Effector memory CD4-positive, alpha-beta T cell (primary cell): ENCODE measurements around the gene KRT3.

Experiments
- DNase-seq, 3 donors: peaks; one replicate each; pipeline ENCODE4 v3.0.0-alpha.2; 2020
- H3K27ac ChIP-seq: 2 replicates; pipeline ENCODE4 v1.7.0; 2013; ENCODE audit warnings: mild to moderate bottlenecking, low read length, moderate library complexity; ENCODE audit not compliant: insufficient read depth, poor library complexity, severe bottlenecking
- H3K27me3 ChIP-seq: replicated peaks from 2 replicates; pipeline ENCODE4 v1.7.0; 2013; ENCODE audit warnings: mild to moderate bottlenecking, low read length; ENCODE audit not compliant: insufficient read depth, control insufficient read depth, poor library complexity, severe bottlenecking
- H3K36me3 ChIP-seq: 2 replicates; pipeline ENCODE4 v1.7.0; 2013; ENCODE audit warnings: mild to moderate bottlenecking, low read length, moderate library complexity; ENCODE audit not compliant: control insufficient read depth, insufficient read depth
- H3K4me1 ChIP-seq: 2 replicates; pipeline ENCODE4 v1.7.0; 2013; ENCODE audit warnings: low read length, mild to moderate bottlenecking; ENCODE audit not compliant: control insufficient read depth, insufficient read depth, poor library complexity, severe bottlenecking
- H3K4me3 ChIP-seq: 2 replicates; pipeline ENCODE4 v1.7.0; 2013; ENCODE audit warnings: low read length, low read depth, mild to moderate bottlenecking; ENCODE audit not compliant: insufficient read depth, poor library complexity, severe bottlenecking
- H3K9me3 ChIP-seq: 2 replicates; pipeline ENCODE4 v1.7.0; 2013; ENCODE audit warnings: mild to moderate bottlenecking, low read length, moderate library complexity; ENCODE audit not compliant: control insufficient read depth

KRT3 gene

GRCh38 chr12:52740584-52740983, 55.3 kb downstream of the KRT3 start:
- H3K27ac ChIP-seq = no peak overlapping the region
- DNase-seq = no peak
- no peaks in the 10 kb centered on the region for H3K4me1 ChIP-seq
- H3K4me3 ChIP-seq = no peak overlapping the region
- no peaks in the 10 kb centered on the region for H3K27me3 ChIP-seq
- no peaks in the 10 kb centered on the region for H3K9me3 ChIP-seq
- no peaks in the 10 kb centered on the region for H3K36me3 ChIP-seq

GRCh38 chr12:52739963-52740362, 56.0 kb downstream of the KRT3 start:
- H3K4me1 ChIP-seq = no peaks in the 10 kb centered on the region
- no peak for DNase-seq
- no peaks in the 10 kb centered on the region for H3K27me3 ChIP-seq
- no peaks in the 10 kb centered on the region for H3K9me3 ChIP-seq
- no peak overlapping the region for H3K4me3 ChIP-seq
- H3K27ac ChIP-seq = no peak overlapping the region
- no peaks in the 10 kb centered on the region for H3K36me3 ChIP-seq
